ENCODE data around the gene COX7A2.
A peak's percentile ranks its signal among the peaks of the same experiment; 100 is the strongest.

The COX7A2 gene

DNA sequence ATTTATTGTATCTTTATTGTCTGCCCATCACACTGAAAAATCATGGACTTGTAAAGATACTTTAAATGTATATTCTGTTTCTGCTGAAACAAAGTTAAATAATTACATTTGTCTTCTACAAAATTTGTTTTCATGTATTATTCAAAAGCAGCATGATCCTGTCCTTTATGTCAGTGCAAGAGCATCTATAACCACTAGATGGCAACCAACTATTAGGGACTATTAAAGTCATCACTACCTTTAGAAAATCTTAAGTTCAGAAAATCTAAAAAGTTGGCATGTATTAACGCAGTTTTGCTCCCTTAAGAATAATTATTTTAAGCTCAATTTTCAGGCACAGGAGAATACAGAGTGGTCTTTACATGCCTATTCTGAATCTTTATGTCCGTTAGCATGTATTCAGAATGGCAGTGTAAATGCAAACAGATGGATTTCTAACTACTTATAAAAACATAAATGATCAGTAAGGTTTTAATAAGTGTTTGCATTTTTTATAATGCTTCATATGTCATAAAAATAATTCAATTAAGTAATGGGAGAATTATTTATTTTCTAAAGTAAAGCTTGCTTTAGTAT, 23.2 kb upstream of the COX7A2 start:
- H3K9me3 ChIP-seq (replicated peaks; ENCODE audit: low read length) = no peaks in the 10 kb centered on the region
- no peaks in the 10 kb centered on the region for H3K27me3 ChIP-seq (ENCODE audit: control insufficient read depth, insufficient read depth, low read length)
- H3K4me1 ChIP-seq (ENCODE audit: control insufficient read depth, insufficient read depth, low read length) = no peaks in the 10 kb centered on the region
- H3K4me3 ChIP-seq (ENCODE audit: low read length) = no peak overlapping the region
- H3K9ac ChIP-seq (ENCODE audit: low read depth, low read length) = no peak overlapping the region
- H3K36me3 ChIP-seq (ENCODE audit: insufficient read depth, low read length) = peaks cover 19% of the 10 kb centered on the region
- no peak overlapping the region for H3K4me2 ChIP-seq (ENCODE audit: low read length)

DNA sequence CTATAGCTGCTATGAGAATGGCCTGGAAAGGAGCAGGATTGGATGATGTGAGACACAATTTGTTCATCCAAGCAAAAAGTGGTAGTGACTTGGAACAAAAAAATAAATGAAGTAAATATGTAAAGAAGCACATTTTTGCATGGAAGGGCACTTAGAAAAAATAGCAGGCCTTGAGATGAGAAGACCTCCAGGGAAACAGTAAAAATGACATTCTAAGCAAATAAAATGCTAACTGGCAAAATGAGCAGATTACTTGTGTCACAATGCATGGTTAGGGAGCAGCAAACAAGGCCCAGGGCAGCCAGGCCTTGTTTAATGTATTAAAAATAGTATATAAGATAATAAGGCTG, 19.8 kb upstream of the COX7A2 start:
- Histone ChIP-seq H3K9ac (ENCODE audit: low read depth, low read length) (no peak overlapping the region), H3K36me3 (ENCODE audit: insufficient read depth, low read length) (peaks cover 30% of the 10 kb centered on the region), H3K4me2 (ENCODE audit: low read length) (no peak overlapping the region), H3K27me3 (ENCODE audit: control insufficient read depth, insufficient read depth, low read length) (no peaks in the 10 kb centered on the region), H3K9me3 (replicated peaks; ENCODE audit: low read length) (no peaks in the 10 kb centered on the region), H3K4me3 (ENCODE audit: low read length) (no peak overlapping the region), H3K4me1 (ENCODE audit: control insufficient read depth, insufficient read depth, low read length) (no peaks in the 10 kb centered on the region)

DNA sequence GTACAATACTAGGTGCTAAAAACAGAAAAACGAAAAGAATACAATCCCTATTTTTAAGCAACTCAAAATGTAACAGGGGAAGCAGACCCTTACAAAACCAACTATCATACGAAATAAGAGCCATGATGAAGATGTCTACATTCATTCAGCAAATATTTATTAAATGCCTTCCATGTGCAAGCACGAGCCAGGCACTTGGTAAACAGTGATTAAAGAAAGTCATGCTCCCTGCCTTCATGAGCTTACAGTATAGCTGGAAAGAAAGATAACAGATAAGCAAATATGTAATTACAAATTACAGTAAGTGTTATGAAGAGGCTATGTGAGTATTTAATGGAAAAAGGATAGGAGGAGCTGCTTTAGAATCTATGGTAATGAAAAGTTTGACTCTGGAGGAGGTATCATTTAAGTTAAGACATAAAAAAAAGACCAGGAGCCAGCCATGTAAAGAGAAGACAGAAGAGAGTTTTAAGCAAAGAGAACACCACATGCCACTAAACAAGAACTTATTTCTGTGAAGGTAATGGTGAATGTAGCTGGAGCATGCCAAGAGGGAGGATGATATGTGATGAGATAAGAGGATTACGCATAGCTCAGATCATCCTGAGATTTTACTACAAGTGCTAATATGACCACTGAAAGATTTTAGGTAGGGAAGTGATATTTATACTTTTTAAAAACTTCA, 19.3 kb upstream of the COX7A2 start:
- Histone ChIP-seq H3K9ac (ENCODE audit: low read depth, low read length) (no peak overlapping the region), H3K36me3 (ENCODE audit: insufficient read depth, low read length) (peaks cover 30% of the 10 kb centered on the region), H3K4me1 (ENCODE audit: control insufficient read depth, insufficient read depth, low read length) (no peaks in the 10 kb centered on the region), H3K27me3 (ENCODE audit: control insufficient read depth, insufficient read depth, low read length) (no peaks in the 10 kb centered on the region), H3K4me2 (ENCODE audit: low read length) (no peak overlapping the region), H3K4me3 (ENCODE audit: low read length) (no peak overlapping the region), H3K9me3 (replicated peaks; ENCODE audit: low read length) (no peaks in the 10 kb centered on the region)

DNA sequence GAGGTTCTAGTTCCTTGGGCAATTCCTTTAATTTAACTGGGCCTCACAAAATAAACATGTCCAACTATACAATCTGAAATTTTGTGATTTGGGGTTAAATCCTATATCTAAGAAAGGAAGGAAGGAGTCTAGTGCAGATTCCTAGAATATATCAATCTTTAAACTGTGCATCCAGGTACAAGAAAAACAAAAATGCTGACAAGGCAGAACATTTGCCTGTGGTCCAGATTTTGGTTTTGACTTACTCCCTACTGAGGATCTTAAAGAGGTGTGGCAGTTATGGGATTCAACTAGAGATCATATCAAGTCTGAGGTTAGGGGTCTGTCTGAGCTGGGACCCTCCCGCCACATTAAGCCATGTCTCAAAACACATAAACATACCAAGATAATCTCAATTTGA, 17.7 kb upstream of the COX7A2 start:
- H3K36me3 ChIP-seq (ENCODE audit: insufficient read depth, low read length) = peaks cover 30% of the 10 kb centered on the region
- no peaks in the 10 kb centered on the region for H3K9me3 ChIP-seq (replicated peaks; ENCODE audit: low read length)
- no peak overlapping the region for H3K4me2 ChIP-seq (ENCODE audit: low read length)
- no peak overlapping the region for H3K9ac ChIP-seq (ENCODE audit: low read depth, low read length)
- H3K4me3 ChIP-seq (ENCODE audit: low read length) = no peak overlapping the region
- no peaks in the 10 kb centered on the region for H3K27me3 ChIP-seq (ENCODE audit: control insufficient read depth, insufficient read depth, low read length)
- no peaks in the 10 kb centered on the region for H3K4me1 ChIP-seq (ENCODE audit: control insufficient read depth, insufficient read depth, low read length)

DNA sequence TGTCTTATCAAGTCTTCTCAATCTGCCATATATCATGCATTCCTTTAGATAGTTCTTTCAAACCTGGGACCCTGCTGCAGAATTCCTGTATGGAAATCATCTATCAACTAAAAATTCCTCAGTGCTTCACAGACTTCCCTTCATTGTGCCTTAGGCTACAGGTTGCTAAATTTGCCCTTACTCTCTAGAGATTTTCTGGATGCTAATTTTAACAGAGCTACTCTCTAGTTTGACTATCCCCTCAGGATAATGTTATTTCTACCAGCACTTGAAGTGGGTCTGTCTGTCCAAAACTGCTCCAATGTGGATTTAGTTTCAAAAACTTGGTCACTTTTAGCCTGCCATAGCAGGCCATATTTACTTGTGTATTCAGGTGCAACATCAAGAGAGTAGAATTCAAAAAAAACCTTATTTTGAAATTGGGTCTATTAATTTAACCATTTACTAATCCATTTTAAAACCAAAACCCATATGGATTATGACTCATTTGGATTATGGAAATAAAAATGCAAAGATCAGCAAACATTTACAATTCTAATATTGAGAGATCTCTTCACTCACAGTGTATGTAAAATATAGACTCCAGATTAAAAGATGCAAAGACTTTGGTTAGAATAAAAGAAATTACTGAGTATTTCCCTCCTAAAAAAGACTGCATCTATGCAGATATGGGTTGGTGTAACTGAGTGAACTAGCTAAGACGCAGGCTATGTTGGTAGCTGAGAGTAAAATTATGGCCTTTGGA, 13.9 kb upstream of the COX7A2 start:
- no peaks in the 10 kb centered on the region for H3K9me3 ChIP-seq (replicated peaks; ENCODE audit: low read length)
- peaks cover 28% of the 10 kb centered on the region for H3K36me3 ChIP-seq (ENCODE audit: insufficient read depth, low read length)
- no peaks in the 10 kb centered on the region for H3K27me3 ChIP-seq (ENCODE audit: control insufficient read depth, insufficient read depth, low read length)
- no peak overlapping the region for H3K4me3 ChIP-seq (ENCODE audit: low read length)
- no peak overlapping the region for H3K9ac ChIP-seq (ENCODE audit: low read depth, low read length)
- no peak overlapping the region for H3K4me2 ChIP-seq (ENCODE audit: low read length)
- H3K4me1 ChIP-seq (ENCODE audit: control insufficient read depth, insufficient read depth, low read length) = no peaks in the 10 kb centered on the region

DNA sequence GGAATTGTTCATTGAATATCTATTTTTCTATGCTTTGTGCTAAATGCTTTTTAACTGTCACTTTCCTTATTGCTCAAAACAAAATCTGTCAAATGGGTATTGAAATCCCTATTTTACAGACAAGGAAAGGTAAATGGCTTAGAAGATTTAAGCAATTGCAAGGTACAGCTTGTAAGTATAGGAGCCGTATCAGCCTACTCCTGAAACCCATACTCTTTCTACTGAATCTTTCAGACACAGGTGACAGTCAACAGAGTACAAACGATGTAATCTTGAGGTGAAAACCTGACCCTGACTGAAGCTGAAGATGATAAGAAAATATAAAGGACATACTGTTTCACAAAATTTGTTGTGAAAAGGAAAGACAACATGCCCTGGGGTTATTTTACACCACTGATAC, 7.0 kb upstream of the COX7A2 start:
- no peaks in the 10 kb centered on the region for H3K27me3 ChIP-seq (ENCODE audit: control insufficient read depth, insufficient read depth, low read length)
- no peak overlapping the region for H3K9ac ChIP-seq (ENCODE audit: low read depth, low read length)
- H3K36me3 ChIP-seq (ENCODE audit: insufficient read depth, low read length) = peaks cover 9% of the 10 kb centered on the region
- H3K4me1 ChIP-seq (ENCODE audit: control insufficient read depth, insufficient read depth, low read length) = no peaks in the 10 kb centered on the region
- H3K4me2 ChIP-seq (ENCODE audit: low read length) = no peak overlapping the region
- no peaks in the 10 kb centered on the region for H3K9me3 ChIP-seq (replicated peaks; ENCODE audit: low read length)
- H3K4me3 ChIP-seq (ENCODE audit: low read length) = no peak overlapping the region

DNA sequence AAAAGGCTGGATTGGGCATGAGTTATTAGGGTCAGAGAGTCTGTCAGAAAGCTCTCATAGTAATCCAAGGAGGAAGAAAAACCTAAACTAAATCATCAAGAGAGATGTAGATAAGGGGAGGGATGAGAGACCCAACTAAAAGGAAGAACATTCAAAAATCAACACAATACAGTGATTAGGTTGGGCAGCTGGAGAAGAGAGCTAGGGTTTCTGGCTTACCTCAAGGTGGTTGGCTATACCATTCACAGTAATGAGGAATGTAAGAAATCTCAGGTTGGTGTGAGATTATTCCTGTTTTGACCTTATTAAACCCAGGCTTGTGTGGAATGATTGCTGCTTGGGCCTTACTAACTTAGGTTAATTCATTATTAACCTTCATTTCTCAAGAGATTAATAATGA, 6.2 kb upstream of the COX7A2 start:
- no peak overlapping the region for H3K9ac ChIP-seq (ENCODE audit: low read depth, low read length)
- no peaks in the 10 kb centered on the region for H3K27me3 ChIP-seq (ENCODE audit: control insufficient read depth, insufficient read depth, low read length)
- peaks cover 7% of the 10 kb centered on the region for H3K36me3 ChIP-seq (ENCODE audit: insufficient read depth, low read length)
- no peaks in the 10 kb centered on the region for H3K9me3 ChIP-seq (replicated peaks; ENCODE audit: low read length)
- no peak overlapping the region for H3K4me2 ChIP-seq (ENCODE audit: low read length)
- H3K4me3 ChIP-seq (ENCODE audit: low read length) = no peak overlapping the region
- H3K4me1 ChIP-seq (ENCODE audit: control insufficient read depth, insufficient read depth, low read length) = no peaks in the 10 kb centered on the region

DNA sequence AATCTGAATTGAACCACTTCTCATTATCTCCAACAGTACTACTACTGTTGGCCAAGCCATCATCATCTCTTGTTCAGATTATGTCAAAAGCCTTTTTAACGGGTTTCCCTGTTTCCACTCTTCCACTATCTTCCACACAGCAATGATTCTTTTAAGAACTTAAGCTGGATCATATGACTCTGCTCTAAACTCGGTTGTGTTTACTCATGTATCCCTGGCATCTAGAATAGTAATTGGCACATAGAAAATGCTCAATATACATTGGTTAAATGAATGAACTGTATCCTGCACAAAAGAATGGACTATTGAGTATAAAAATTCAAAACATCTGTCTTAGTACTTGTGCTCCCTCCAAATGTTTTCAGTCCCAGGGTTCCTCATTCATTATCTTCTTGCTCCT, 2.8 kb upstream of the COX7A2 start:
- no peak overlapping the region for H3K4me2 ChIP-seq (ENCODE audit: low read length)
- H3K4me1 ChIP-seq (ENCODE audit: control insufficient read depth, insufficient read depth, low read length) = peaks cover 4% of the 10 kb centered on the region
- H3K4me3 ChIP-seq (ENCODE audit: low read length) = no peak overlapping the region
- H3K9me3 ChIP-seq (replicated peaks; ENCODE audit: low read length) = no peaks in the 10 kb centered on the region
- no peaks in the 10 kb centered on the region for H3K27me3 ChIP-seq (ENCODE audit: control insufficient read depth, insufficient read depth, low read length)
- no peak overlapping the region for H3K9ac ChIP-seq (ENCODE audit: low read depth, low read length)
- H3K36me3 ChIP-seq (ENCODE audit: insufficient read depth, low read length) = peaks cover under 1% of the 10 kb centered on the region

DNA sequence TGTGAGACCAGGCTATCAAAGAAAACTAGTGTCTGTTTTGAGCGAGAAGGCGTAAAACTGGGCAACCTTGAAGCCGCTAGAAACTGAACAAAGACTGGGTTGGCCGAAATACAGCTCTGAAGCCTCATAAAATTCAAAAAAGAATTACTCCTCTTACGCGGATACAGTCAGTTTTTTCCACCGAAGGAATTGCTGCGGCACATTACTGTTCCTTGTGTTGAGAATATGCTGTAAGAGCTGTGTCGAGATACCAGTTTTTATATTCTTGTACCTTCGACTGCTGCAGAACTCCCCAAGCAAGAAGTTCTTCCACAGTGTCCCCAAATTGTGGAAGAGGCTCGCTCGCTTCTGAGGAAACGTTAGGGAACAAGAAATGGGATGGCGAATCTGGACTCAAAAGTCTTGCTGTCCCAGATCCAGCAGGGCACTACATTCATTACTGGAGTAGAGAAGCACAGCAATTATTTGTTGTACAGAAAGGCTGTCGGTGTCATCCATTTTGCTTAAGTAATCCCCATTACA, 523 bp upstream of the COX7A2 start:
- Histone ChIP-seq H3K36me3 (ENCODE audit: insufficient read depth, low read length) (peaks cover 12% of the 10 kb centered on the region), H3K9ac (ENCODE audit: low read depth, low read length) (peak overlapping the region; percentile 96), H3K4me3 (ENCODE audit: low read length) (peak overlapping the region; percentile 86), H3K27me3 (ENCODE audit: control insufficient read depth, insufficient read depth, low read length) (no peaks in the 10 kb centered on the region), H3K4me2 (ENCODE audit: low read length) (peak overlapping the region; percentile 83), H3K9me3 (replicated peaks; ENCODE audit: low read length) (no peaks in the 10 kb centered on the region), H3K4me1 (ENCODE audit: control insufficient read depth, insufficient read depth, low read length) (peaks cover 4% of the 10 kb centered on the region)

DNA sequence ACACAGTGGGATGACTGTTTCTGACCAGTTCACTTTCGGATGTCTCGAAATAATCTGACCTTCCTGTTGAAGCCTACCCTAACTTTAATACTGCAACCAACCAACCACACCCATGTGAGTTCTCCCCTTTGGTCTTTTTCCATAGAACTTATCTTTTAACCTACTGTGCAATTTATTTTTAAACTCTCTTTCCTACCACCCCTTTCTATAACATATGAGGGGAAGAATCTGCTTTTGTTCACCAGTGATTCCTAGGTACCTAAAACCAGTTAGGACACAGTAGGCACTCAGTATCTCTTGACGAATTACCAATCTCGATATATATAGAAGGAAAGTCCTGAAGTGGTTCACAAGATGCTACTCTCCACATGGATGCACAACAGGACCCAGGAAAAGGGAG, 7.0 kb downstream of the COX7A2 start:
- Histone ChIP-seq H3K9me3 (replicated peaks; ENCODE audit: low read length) (no peaks in the 10 kb centered on the region), H3K4me2 (ENCODE audit: low read length) (no peak overlapping the region), H3K4me3 (ENCODE audit: low read length) (no peak overlapping the region), H3K36me3 (ENCODE audit: insufficient read depth, low read length) (peaks cover 31% of the 10 kb centered on the region), H3K9ac (ENCODE audit: low read depth, low read length) (no peak overlapping the region), H3K4me1 (ENCODE audit: control insufficient read depth, insufficient read depth, low read length) (no peaks in the 10 kb centered on the region), H3K27me3 (ENCODE audit: control insufficient read depth, insufficient read depth, low read length) (no peaks in the 10 kb centered on the region)

DNA sequence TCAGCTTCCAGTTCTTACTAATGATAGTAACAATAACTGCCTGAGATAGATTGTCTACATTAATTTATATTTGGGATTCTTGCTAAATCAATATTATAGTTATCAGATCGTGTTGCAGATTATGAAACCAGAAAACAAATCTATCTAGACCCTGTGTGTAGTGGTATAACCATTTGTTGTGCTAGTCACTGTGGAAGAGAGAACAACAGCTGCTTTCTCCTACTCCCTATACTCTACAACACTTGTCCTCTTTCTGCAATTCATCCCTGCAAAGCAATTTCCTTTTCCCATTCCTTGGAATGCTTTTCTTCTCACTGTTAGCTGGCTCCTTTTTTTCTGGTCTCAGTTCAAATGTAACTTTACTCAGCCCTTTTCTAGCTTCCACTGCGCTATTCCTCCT, 8.3 kb downstream of the COX7A2 start:
- Histone ChIP-seq H3K4me2 (ENCODE audit: low read length) (no peak overlapping the region), H3K9me3 (replicated peaks; ENCODE audit: low read length) (no peaks in the 10 kb centered on the region), H3K4me1 (ENCODE audit: control insufficient read depth, insufficient read depth, low read length) (no peaks in the 10 kb centered on the region), H3K4me3 (ENCODE audit: low read length) (no peak overlapping the region), H3K9ac (ENCODE audit: low read depth, low read length) (no peak overlapping the region), H3K27me3 (ENCODE audit: control insufficient read depth, insufficient read depth, low read length) (no peaks in the 10 kb centered on the region), H3K36me3 (ENCODE audit: insufficient read depth, low read length) (peaks cover 25% of the 10 kb centered on the region)
